HG03066 (cell line): ENCODE results near the gene TPM1.
"Not testable (repeated sequence)": the region's sequence is repeated elsewhere in the genome, so short reads cannot be mapped to it uniquely, and the experiment has no call there.

ENCODE experiments used
- ATAC-seq: cut with Tn5 transposase; IDR thresholded peaks from one replicate; pipeline ENCODE4 v1.9.1; 2021; ENCODE audit warnings: low read depth; ENCODE audit not compliant: unreplicated experiment

The TPM1 gene

DNA sequence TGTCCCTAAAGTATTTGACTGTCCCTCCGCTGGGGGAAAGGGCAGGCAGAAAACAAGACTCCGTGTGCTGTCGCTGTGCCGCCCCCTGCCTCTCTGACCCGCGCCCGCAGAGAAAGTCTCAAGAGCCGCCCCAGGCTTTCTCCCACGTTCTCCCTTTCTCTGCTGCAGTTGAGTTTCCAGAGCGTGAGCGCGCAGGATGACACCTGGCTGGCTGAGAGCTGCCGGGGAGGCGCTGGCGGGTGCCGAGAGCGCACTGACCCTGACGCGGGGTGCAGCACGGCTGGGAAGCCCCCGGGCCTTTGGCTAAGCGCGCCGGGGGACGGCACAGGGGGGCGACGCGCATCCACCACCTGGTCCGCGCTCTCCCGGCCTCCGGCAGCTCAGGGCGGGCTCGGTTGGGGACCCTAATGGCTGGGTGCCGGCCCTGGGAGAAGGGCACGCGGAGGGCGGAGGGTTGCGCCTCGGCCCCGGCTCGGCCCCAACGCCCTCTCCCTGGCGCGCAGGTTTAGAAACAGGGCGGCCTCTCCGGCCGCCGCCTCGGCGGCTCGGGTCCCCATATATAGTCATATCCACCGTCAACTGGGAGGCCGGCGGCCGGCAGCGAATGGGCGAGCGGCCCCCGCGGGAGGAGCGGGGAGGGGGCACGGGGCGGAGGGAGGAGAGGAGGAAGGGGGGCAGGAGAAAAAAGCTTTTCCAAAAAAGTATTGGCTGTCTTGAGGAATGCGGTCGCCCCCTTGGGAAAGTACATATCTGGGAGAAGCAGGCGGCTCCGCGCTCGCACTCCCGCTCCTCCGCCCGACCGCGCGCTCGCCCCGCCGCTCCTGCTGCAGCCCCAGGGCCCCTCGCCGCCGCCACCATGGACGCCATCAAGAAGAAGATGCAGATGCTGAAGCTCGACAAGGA is at the start of gene TPM1:
Gene TPM1 (plus strand): TSS at position 774 of the 903 bp plus-strand sequence. CDS start 83 bp downstream, at position 857.
- no peak for ATAC-seq

DNA sequence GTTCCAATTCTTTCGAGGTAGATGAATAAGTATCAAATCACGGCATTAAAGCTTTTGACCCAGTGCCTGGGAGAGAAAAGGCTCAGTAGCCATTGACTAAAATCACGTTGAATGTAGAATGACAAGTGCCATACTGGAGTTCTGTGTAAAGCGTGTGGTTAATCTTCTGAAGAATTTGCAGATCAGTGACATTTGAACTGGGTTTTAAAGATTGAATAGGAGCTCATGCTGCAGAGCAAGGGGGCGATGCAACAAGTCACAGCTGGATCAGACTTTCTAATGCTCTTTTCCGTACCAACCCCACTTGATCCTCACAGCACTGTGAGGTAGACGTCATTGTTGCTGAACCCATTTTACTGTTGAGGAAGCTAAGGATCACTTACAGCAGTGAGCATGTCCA is 49.5 kb upstream of the TPM1 start:
- no peak for ATAC-seq

- ATAC-seq: not testable (repeated sequence)
Observed at GRCh38 chr15:62993632-62994031, 48.9 kb upstream of the TPM1 start.

GRCh38 chr15:62994439-62994838 is 48.1 kb upstream of the TPM1 start:
- ATAC-seq: no peak

- ATAC-seq: no peak
Observed at GRCh38 chr15:62994975-62995681, 47.4 kb upstream of the TPM1 start.

- no peak for ATAC-seq
Observed at GRCh38 chr15:62997441-62997840, 45.1 kb upstream of the TPM1 start.

DNA sequence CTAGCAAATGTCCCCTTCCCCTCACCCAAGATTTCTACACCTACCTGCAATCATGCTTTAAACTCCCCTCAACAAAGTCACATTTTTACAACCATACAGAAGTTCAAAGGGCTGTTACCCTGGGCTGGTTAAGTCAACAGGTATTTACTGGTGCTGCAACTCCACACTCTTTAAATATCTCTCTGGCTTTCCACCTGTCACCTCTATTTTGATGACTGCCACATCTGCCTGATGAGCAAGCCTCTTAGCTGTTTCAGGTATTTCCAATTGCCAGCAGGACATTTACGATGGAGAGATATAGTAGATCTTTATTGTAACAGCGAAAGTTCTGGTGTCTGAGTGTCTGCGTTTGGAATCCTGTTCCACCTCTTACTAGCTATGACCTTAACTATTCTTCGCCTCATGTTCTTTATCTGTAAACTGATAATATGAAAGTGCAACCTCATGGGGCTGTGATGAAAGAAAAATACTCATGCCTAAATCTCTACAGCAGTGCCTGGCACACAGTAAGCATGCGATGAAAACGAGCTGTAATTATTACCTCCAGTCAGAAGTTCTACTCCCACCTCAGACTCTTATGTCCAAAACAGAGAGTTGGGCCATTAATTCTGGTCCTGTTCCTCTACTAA is 44.2 kb upstream of the TPM1 start:
- no peak for ATAC-seq

DNA sequence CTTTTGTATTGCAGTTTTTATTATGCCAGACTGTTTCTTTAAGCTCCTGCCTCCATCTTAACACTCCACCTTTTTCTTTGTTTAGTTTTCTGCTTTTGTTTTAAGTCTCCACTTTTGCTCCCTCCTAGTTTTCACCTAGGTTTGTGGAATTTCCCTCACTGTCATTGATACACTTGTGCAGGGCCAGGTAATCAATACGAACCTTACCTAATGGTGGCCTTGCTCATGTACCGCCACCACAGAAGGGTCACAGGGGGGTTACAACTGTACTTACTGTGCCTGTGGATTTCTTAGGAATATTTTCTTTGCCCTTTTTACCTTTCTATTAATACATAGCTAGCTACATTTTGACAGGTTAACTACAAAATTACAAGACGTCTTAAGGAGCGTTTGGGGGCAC is 43.4 kb upstream of the TPM1 start:
- ATAC-seq: no peak

DNA sequence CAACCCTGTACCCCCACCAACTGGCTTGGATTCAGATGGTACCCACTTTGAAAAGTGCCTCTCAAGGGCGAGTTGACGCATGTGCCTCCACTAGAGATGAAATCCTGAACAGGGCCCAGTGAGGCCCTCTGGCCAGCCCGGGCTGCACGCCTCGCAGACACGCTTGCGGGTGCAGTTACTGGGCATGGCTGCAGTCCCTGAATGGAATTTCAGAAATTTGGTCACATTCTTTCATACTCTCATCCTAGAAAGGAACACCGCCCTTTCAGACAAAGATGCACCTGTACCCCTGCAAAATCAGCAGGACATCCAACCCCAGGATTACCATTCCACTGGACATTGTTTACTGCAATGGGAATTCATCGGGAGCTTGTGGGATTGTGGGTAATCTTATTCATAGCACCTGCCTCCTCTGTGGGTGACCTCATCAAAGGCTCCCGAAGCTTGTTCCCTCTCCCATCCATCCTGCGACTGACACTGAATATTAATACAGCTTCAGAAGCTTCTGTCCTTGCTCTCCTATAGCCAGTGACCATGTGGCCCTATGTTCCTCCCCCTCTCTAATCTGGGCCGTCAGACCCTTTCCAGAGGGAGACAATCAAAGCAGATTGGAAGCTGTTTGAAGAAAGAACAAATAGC is 42.5 kb upstream of the TPM1 start:
- ATAC-seq: no peak

DNA sequence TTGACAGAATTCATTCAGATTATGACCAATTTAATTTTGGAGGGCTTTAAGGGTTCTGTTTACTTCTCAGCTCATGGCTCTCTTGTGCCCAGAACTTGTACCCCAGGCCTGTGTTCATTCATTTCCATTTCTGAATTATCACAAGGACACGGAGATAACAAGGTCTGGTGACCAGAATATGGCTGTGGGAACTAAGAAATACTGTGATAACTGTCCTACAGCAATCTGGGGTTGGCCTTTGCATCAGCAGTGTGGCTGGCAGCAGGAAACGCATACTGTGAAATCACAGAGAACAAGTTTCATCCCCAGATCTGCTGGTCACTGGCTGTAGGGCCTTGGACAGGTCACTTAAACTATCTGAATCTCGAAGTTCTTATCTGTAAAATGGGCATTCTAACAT is 41.8 kb upstream of the TPM1 start:
- ATAC-seq: no peak

DNA sequence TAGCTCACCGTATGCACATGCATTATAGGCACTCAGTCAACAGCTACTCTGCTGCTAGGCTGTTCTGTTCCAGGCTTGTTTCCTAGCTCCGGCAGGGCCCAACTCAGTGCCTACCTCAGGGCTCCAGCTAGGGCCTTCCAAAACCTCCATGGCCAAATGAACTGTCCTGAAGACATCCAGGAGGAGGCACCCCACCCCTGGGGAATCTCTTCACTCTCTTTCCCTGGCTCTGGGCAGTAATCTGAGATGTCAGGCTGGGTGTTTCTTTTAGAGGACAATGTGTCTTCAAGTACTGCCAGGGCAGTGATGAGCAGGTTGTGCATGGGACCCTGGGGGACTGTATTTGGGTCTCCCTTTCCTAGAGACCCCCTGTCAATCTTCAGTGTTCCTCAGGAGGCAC is 38.3 kb upstream of the TPM1 start:
- ATAC-seq: no peak

- no peak for ATAC-seq
Observed at GRCh38 chr15:63006032-63006878, 36.3 kb upstream of the TPM1 start.

- no peak for ATAC-seq
Observed at GRCh38 chr15:63008333-63009049, 34.1 kb upstream of the TPM1 start.

DNA sequence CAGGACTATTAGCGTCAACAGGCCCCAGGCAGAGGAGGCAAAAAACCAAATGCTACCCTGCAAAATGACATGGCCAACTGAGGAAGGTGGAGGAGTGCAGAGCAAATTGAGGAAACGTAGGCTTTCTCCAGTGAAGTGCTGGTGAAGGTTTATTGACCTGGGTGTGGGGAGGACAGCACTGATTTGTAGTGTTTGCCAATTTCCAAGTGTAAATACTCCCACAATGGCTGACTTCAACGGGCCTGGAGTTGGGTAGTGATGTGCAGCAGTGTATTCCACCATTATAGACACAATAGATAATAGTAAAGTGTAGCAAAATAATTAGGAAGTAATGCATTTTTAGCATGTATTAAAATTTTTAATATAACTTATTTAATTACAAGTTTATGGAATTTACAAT is 32.2 kb upstream of the TPM1 start:
- ATAC-seq: no peak

DNA sequence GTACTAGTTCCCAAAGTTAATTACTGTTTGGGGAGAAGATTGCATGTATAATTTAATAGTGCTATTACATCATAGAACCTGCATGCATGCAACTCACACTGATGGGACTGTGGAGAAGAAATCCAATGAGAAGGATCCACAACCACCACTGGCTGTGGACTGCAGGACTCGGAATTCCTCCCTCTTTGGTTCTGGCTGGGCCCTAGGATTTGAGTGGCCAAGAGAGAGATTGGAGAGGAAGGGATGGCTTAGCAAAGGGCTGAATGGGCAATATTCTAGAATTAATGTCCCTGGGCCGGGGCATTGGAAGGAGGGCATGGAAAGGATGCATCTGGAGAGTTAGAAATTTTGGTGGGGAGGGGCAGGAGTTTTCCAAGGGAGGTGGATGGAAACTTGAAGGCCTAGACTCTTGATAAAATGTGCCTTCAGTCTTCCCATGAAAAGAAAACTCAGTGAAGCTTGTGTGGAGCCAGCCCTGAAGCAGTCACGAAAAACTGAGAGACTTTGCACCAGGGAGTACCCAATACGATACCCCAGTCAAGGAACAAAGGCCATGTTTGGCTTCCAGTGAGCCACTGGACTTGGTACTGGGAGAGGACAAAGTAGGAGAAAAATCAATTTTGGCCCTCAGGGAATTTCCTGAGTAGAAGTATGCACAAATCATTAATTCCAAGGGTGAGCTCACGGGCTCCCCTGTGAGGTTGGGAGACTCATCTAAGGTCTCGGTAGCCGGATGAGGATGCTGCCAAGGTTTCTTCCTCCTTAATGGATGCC is 31.4 kb upstream of the TPM1 start:
- no peak for ATAC-seq

DNA sequence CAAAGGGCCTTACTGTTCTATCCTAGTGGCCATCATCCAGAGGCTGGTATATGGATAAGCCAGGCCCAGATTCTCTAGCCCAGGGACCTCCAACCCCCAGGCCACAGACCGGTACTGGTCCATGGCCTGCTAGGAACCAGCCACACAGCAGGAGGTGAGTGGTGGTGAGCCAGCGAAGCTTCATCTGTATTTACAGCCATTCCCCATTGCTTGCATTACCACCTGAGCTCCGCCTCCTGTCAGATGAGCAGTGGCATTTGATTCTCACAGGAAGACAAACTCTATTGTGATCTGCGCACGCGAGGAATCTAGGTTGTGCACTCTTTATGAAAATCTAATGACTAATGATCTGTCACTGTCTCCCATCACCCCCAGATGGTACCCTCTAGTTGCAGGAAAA is 30.1 kb upstream of the TPM1 start:
- no peak for ATAC-seq

DNA sequence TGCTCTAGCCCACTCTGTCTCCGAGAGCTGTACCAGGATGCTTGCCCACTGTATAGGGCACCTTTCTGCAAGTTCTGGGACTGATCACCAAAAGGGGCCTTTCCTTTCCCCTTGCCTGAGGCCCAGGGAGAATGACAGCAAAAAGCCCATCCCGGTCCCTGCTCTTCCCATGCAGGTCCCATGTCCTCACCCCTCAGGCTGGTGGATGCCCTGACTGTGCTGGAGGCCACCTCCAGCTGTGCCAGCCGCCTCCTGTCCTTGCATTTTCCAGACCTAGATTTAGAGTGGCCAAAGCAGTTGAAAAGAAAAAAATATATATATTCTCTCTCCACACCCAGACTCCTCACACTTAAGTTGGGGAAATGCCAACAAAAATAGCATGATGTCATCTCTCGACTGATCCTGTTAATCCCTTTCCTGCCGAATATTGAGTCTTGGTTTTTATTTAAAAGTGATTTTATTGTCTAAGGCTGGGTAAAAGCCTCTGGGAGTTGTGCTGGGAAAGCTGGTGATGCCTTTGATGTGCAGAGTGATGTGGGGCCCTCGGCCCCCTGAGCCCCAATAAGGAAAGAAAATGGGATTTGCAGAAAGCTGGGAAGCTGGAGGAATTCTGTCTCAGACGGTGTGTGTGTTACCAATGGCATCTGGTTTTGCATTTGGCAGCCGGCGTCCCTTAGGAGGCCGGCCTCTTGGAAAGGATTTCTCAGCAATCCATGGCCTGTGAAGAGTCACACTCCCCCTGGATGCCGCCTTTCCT is 29.3 kb upstream of the TPM1 start:
- ATAC-seq: no peak

DNA sequence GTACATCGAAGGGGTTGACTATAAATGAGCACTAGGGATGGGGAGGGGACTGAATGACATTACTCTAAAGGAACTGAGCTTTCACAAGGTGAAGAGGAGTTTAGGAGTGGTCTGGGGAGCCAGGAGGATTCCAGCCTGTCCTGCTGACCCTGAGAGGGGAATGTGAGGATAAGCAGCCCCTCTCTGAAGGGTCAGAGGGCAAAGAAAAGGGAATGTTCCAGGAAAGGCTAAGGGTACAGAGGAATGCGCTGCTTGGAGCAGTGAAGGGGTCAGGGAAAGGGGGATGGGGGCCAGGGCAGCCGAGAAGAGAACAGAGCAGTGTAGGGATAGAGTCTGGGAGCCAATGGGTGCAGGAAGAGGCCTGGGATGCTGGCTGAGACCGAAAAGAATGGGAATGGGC is 28.0 kb upstream of the TPM1 start:
- no peak for ATAC-seq
